Activated B cell treated with CpG ODN at 0.5 μM for 24 hours (primary cell): ENCODE data around the gene S1PR5. TPM values are rescaled to one million over a fixed set of nuclear protein-coding genes. Genes with fewer than 3 reads are reported as not detected.
"Not testable (repeated sequence)": the region's sequence is repeated elsewhere in the genome, so short reads cannot be mapped to it uniquely, and the experiment has no call there.

Source experiments
- ATAC-seq: fragments of 200-7000 bp; cut with Tn5 transposase; one replicate; pipeline ENCODE4 v1.10.0; 2021; ENCODE audit warnings: low read depth, mild to moderate bottlenecking, moderate library complexity
- CTCF ChIA-PET: fragments of 350-600 bp; sonication (Branson Sonifier 250); formaldehyde crosslinking; loops from one replicate; lab custom pipeline; 2021; ENCODE audit warnings: antibody characterized with exemption; lab: Charles Lee
- POLR2A ChIA-PET: fragments of 350-600 bp; sonication (Branson Sonifier 250); formaldehyde crosslinking; loops from one replicate; lab custom pipeline; 2021; ENCODE audit warnings: antibody characterized with exemption; lab: Charles Lee
- DNase-seq: peaks from one replicate; pipeline ENCODE4 v3.0.0; 2022
- H3K27ac Mint-ChIP-seq: one replicate; pipeline ENCODE4 v1.8.0; 2020; ENCODE audit warnings: mixed read lengths
- H3K27me3 Mint-ChIP-seq: one replicate; pipeline ENCODE4 v1.8.0; 2021; ENCODE audit warnings: mixed read lengths
- H3K36me3 Mint-ChIP-seq: one replicate; pipeline ENCODE4 v1.8.0; 2021; ENCODE audit warnings: low read depth, mixed read lengths
- H3K4me1 Mint-ChIP-seq: one replicate; pipeline ENCODE4 v1.8.0; 2021; ENCODE audit warnings: mixed read lengths
- H3K4me3 Mint-ChIP-seq: one replicate; pipeline ENCODE4 v1.8.0; 2020; ENCODE audit warnings: mild to moderate bottlenecking, mixed read lengths
- H3K9me3 Mint-ChIP-seq: one replicate; pipeline ENCODE4 v1.8.0; 2020; ENCODE audit warnings: mixed read lengths
- intact Hi-C: fragments of 100-400 bp; cut with micrococcal nuclease; formaldehyde crosslinking; loops from one replicate; pipeline ENCODE4 v1.15.1; 2024
- total RNA-seq: library from RNA; stranded (reverse); gene quantifications from 2 replicates; pipeline ENCODE4 v1.2.3, GENCODE V29; 2022
- TF ChIP-seq, protein P1 (sequence below): fragments of 200-600 bp; IDR thresholded peaks from one replicate; pipeline ENCODE4 v1.8.0; 2022; ENCODE audit warnings: antibody characterized with exemption, mild to moderate bottlenecking

Gene S1PR5
- total RNA-seq, 1 donor from 2014 or later = not detected

- H3K27ac Mint-ChIP-seq = no peak overlapping the region
- ChIA-PET CTCF (no interaction called here), POLR2A (interaction anchor here (0.7 kb wide), 1 partner anchor 20 kb away, joined by 5 read pairs; no protein-coding TSS in a partner anchor)
- TF ChIP-seq, protein P1, sequence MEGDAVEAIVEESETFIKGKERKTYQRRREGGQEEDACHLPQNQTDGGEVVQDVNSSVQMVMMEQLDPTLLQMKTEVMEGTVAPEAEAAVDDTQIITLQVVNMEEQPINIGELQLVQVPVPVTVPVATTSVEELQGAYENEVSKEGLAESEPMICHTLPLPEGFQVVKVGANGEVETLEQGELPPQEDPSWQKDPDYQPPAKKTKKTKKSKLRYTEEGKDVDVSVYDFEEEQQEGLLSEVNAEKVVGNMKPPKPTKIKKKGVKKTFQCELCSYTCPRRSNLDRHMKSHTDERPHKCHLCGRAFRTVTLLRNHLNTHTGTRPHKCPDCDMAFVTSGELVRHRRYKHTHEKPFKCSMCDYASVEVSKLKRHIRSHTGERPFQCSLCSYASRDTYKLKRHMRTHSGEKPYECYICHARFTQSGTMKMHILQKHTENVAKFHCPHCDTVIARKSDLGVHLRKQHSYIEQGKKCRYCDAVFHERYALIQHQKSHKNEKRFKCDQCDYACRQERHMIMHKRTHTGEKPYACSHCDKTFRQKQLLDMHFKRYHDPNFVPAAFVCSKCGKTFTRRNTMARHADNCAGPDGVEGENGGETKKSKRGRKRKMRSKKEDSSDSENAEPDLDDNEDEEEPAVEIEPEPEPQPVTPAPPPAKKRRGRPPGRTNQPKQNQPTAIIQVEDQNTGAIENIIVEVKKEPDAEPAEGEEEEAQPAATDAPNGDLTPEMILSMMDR = no peak
- ATAC-seq (no peak), DNase-seq (no peak)
- peaks cover 2% of the 10 kb centered on the region for H3K9me3 Mint-ChIP-seq
- H3K27me3 Mint-ChIP-seq = peaks cover 12% of the 10 kb centered on the region
- H3K4me1 Mint-ChIP-seq = peaks cover 2% of the 10 kb centered on the region
- no peaks in the 10 kb centered on the region for H3K36me3 Mint-ChIP-seq
- no peak overlapping the region for H3K4me3 Mint-ChIP-seq
- intact Hi-C loops = no loop called here
These were observed 16.6 kb upstream of the S1PR5 start for GRCh38 chr19:10533646-10534386.

DNA sequence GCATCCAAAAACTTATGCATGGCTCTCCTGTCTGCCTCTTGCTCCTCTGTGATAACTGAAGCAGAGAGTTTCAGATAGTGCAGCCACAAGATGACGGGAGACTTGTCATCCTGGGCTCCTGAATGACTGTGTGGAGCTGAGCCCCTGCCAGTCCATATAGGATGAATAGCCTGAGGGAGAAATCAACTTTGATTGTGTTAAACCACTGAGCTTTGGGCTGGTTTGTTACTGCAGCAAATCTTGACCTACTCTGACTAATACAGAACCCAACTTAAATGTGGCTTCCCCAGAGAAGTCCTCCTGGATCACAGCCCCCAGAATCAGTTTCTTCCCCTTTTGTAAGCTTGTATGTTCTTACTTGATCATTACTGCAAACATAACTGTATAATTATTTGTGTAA lies 15.2 kb upstream of the S1PR5 start:
- Mint-ChIP-seq H3K4me1 (no peaks in the 10 kb centered on the region), H3K36me3 (no peaks in the 10 kb centered on the region)

DNA sequence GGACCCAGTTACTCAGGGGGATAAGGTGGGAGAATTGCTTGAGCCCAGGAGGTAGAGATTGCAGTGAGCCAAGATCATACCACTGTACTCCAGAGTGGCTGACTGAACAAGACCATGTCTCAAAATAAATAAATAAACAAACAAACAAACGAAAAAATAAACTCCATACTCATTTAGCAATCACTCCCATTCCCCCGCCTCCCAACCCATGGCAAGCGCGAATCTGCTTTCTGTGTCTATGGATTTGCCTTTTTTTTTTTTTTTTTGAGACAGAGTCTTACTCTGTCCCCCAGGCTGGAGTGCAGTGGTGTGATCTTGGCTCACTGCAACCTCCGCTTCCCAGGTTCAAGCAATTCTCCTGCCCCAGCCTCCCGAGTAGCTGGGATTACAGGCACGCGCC lies 9.6 kb upstream of the S1PR5 start:
- ATAC-seq, intact Hi-C loops, H3K9me3 Mint-ChIP-seq, H3K36me3 Mint-ChIP-seq, CTCF ChIA-PET, DNase-seq, H3K27ac Mint-ChIP-seq, H3K27me3 Mint-ChIP-seq, H3K4me1 Mint-ChIP-seq, H3K4me3 Mint-ChIP-seq, POLR2A ChIA-PET: not testable (repeated sequence)

More for the DNA sequence above, 15.2 kb upstream of the S1PR5 start:
- H3K9me3 Mint-ChIP-seq = peaks cover 2% of the 10 kb centered on the region
- no peak overlapping the region for H3K27ac Mint-ChIP-seq
- intact Hi-C loops = no loop called here
- DNase-seq = no peak
- no peak overlapping the region for H3K4me3 Mint-ChIP-seq
- ChIA-PET POLR2A (interaction anchor here (0.6 kb wide), 1 partner anchor 170 kb away, joined by 3 read pairs; no protein-coding TSS in a partner anchor), CTCF (no interaction called here)
- H3K27me3 Mint-ChIP-seq = peaks cover 7% of the 10 kb centered on the region
- TF ChIP-seq, protein P1 = no peak
- no peak for ATAC-seq

DNA sequence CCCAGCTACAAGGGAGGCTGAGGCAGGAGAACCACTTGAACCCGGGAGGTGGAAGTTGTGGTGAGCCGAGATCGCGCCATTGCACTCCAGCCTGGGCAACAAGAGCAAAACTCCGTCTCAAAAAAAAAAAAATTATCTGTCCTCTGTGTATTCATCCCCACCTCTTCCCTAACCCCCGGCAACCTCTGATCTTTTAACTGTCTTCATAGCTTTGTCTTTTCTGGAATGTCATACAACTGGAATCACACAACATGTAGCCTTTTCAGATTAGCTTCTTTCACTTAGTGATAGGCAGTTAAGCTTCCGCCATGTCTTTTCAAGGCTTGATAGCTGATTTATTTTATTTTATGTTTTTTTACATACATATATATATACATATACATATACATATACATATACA lies 8.4 kb upstream of the S1PR5 start:
- ChIA-PET CTCF (no interaction called here), POLR2A (no interaction called here)
- no peak for DNase-seq
- no peaks in the 10 kb centered on the region for H3K4me1 Mint-ChIP-seq
- no peaks in the 10 kb centered on the region for H3K36me3 Mint-ChIP-seq
- intact Hi-C loops = no loop called here
- H3K27ac Mint-ChIP-seq = no peak overlapping the region
- H3K9me3 Mint-ChIP-seq = no peaks in the 10 kb centered on the region
- no peak for ATAC-seq
- TF ChIP-seq, protein P1 = no peak
- H3K4me3 Mint-ChIP-seq = no peak overlapping the region
- H3K27me3 Mint-ChIP-seq = peaks cover 2% of the 10 kb centered on the region

GRCh38 chr19:10523135-10523636 lies 5.9 kb upstream of the S1PR5 start:
- Mint-ChIP-seq H3K9me3 (no peaks in the 10 kb centered on the region), H3K36me3 (no peaks in the 10 kb centered on the region), H3K27ac (no peak overlapping the region), H3K4me1 (peaks cover 13% of the 10 kb centered on the region), H3K27me3 (peaks cover 19% of the 10 kb centered on the region), H3K4me3 (no peak overlapping the region)
- intact Hi-C loops = no loop called here
- TF ChIP-seq, protein P1 = no peak
- ATAC-seq (no peak), DNase-seq (no peak)
- ChIA-PET CTCF (no interaction called here), POLR2A (interaction anchor here (0.6 to 0.7 kb wide), 2 partner anchors 23 to 39 kb away, joined by 4 to 7 read pairs; no protein-coding TSS in a partner anchor)
